ENCODE results near the gene SEBOX.

The SEBOX gene

DNA sequence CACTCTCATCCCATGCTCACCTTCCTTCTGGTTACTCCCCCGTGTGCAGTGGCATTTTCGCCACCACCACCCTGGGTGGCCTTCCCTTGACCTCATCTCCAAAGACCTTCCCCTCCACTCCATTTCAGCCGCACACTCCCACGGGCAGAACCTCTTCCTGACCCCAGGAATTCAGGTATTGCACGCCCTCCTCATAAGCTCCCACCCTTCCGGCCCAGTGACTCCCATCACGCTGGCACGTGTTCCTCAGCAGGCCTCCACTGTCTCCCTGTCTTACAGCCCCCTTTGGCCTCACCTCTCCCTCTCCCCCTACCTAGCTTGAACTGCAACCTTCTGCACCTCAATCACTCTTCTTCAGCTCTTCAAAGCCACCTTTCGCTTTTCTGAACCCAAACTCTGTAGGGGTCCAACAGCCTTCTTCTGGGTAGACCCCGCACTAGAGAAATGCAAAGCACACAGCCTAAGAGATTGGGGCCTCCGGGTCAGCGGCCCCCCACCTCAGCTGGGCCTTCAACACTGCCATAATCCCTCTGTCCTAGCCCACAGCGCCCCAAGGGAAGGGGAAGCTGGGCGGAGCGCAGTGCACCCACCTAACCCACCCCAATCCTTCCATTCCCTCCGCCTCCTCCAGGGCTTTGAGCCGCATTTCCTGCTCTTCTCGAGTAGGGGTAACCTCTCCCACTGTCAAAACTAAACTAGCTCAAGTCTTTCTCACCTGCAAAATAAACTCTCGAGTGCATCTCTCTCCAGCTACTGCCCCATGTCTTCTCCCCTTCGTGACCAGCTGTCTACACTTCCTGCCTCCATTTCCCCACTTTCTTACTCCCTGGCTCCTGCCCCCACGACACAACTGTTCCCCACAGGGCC lies 47.7 kb downstream of the SEBOX start:
- Histone ChIP-seq H3K4me3 (ENCODE audit: low read depth, low read length, poor library complexity, severe bottlenecking) (peak overlapping the region; percentile 87), H3K4me1 (ENCODE audit: insufficient read depth, low read length, severe bottlenecking) (peaks cover 36% of the 10 kb centered on the region), H3F3A (ENCODE audit: insufficient read depth, low read length) (no peaks in the 10 kb centered on the region), H3K27ac (ENCODE audit: low read depth, low read length, poor library complexity, severe bottlenecking) (no peak overlapping the region), H2AFZ (ENCODE audit: low read length) (no peak overlapping the region), H3K4me2 (ENCODE audit: low read length) (peak overlapping the region; percentile 86), H3K36me3 (ENCODE audit: insufficient read depth, low read length) (peaks cover 16% of the 10 kb centered on the region; the same call in 1 of the 2 replicates), H3K27me3 (ENCODE audit: insufficient read depth, low read length) (no peaks in the 10 kb centered on the region), H4K20me1 (ENCODE audit: insufficient read depth, low read length) (no peaks in the 10 kb centered on the region), H3K79me2 (ENCODE audit: insufficient read depth, low read length) (peaks cover 32% of the 10 kb centered on the region), H3K9ac (ENCODE audit: low read length) (peak overlapping the region; percentile 85), H3K9me2 (ENCODE audit: low read depth, low read length) (no peaks in the 10 kb centered on the region), H3K9me3 (ENCODE audit: low read length) (no peaks in the 10 kb centered on the region)
- no peak for TF ChIP-seq EZH2 (IDR thresholded peaks at IDR 0.05; ENCODE audit: borderline replicate concordance, low read length)

DNA sequence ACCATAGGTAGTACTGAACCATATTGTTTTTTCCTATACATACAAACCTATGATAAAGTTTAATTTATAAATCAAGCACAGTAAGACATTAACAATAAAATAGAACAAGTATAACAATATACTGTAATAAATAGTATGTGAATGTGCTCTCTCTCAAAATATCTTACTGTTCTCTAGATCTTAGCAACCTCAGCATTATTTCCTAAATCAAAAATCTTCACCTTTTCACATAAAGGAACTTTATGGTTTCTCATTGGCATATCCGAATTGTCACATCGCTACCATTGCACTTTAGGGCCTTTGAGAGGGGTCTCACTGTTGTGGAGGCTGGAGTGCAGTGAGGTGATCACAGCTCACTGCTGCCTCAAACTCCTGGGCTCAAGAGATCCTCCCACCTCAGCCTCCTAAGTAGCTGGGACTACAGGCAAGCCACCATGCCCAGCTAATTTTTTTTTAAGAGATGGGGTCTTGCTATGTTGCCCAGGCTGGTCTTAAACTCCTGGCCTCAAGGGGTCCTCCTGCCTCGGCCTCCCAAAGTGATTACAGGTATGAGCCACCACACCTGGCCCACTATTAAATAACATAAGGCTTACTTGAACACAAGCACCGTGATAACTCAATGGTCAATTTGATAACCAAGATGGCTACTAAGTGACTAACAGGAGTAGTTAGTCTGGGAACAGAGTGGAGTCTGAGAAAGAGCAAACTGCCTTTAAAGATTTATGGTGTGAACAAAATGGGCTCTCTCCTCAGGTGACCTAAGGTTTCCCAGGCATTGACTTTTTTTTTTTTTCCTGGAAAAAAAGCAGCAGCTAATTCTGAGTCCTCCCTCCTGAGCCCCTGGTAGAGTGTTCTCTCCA lies 48.9 kb downstream of the SEBOX start:
- Histone ChIP-seq H3K36me3 (ENCODE audit: insufficient read depth, low read length) (peaks cover 11% of the 10 kb centered on the region; the same call in 1 of the 2 replicates), H3K27me3 (ENCODE audit: insufficient read depth, low read length) (no peaks in the 10 kb centered on the region), H3K4me2 (ENCODE audit: low read length) (no peak overlapping the region), H4K20me1 (ENCODE audit: insufficient read depth, low read length) (no peaks in the 10 kb centered on the region), H3K4me1 (ENCODE audit: insufficient read depth, low read length, severe bottlenecking) (peaks cover 27% of the 10 kb centered on the region), H3K4me3 (ENCODE audit: low read depth, low read length, poor library complexity, severe bottlenecking) (no peak overlapping the region), H3K27ac (ENCODE audit: low read depth, low read length, poor library complexity, severe bottlenecking) (no peak overlapping the region), H3K79me2 (ENCODE audit: insufficient read depth, low read length) (peaks cover 20% of the 10 kb centered on the region), H3K9ac (ENCODE audit: low read length) (no peak overlapping the region), H3K9me2 (ENCODE audit: low read depth, low read length) (no peaks in the 10 kb centered on the region), H2AFZ (ENCODE audit: low read length) (no peak overlapping the region), H3K9me3 (ENCODE audit: low read length) (no peaks in the 10 kb centered on the region), H3F3A (ENCODE audit: insufficient read depth, low read length) (0 out of 2 replicates have a peak, but pooled peaks cover 3% of the 10 kb centered on the region)
- no peak for TF ChIP-seq EZH2 (IDR thresholded peaks at IDR 0.05; ENCODE audit: borderline replicate concordance, low read length)
- TF ChIP-seq, protein P1, sequence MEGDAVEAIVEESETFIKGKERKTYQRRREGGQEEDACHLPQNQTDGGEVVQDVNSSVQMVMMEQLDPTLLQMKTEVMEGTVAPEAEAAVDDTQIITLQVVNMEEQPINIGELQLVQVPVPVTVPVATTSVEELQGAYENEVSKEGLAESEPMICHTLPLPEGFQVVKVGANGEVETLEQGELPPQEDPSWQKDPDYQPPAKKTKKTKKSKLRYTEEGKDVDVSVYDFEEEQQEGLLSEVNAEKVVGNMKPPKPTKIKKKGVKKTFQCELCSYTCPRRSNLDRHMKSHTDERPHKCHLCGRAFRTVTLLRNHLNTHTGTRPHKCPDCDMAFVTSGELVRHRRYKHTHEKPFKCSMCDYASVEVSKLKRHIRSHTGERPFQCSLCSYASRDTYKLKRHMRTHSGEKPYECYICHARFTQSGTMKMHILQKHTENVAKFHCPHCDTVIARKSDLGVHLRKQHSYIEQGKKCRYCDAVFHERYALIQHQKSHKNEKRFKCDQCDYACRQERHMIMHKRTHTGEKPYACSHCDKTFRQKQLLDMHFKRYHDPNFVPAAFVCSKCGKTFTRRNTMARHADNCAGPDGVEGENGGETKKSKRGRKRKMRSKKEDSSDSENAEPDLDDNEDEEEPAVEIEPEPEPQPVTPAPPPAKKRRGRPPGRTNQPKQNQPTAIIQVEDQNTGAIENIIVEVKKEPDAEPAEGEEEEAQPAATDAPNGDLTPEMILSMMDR (IDR thresholded peaks at IDR 0.05; ENCODE audit: low read length): no peak

GRCh38 chr17:28313841-28314240 lies 51.2 kb downstream of the SEBOX start:
- Histone ChIP-seq H3K9me3 (ENCODE audit: low read length) (no peaks in the 10 kb centered on the region), H3K79me2 (ENCODE audit: insufficient read depth, low read length) (no peaks in the 10 kb centered on the region), H3K4me3 (ENCODE audit: low read depth, low read length, poor library complexity, severe bottlenecking) (no peak overlapping the region), H2AFZ (ENCODE audit: low read length) (no peak overlapping the region), H3K4me1 (ENCODE audit: insufficient read depth, low read length, severe bottlenecking) (peaks cover 12% of the 10 kb centered on the region), H3K36me3 (ENCODE audit: insufficient read depth, low read length) (no peaks in the 10 kb centered on the region), H3K27me3 (ENCODE audit: insufficient read depth, low read length) (no peaks in the 10 kb centered on the region), H3K27ac (ENCODE audit: low read depth, low read length, poor library complexity, severe bottlenecking) (no peak overlapping the region), H3K9ac (ENCODE audit: low read length) (no peak overlapping the region), H4K20me1 (ENCODE audit: insufficient read depth, low read length) (no peaks in the 10 kb centered on the region), H3F3A (ENCODE audit: insufficient read depth, low read length) (0 out of 2 replicates have a peak, but pooled peaks cover 3% of the 10 kb centered on the region), H3K4me2 (ENCODE audit: low read length) (no peak overlapping the region), H3K9me2 (ENCODE audit: low read depth, low read length) (no peaks in the 10 kb centered on the region)
- TF ChIP-seq, protein P1 (IDR thresholded peaks at IDR 0.05; ENCODE audit: low read length): no peak
- TF ChIP-seq EZH2 (IDR thresholded peaks at IDR 0.05; ENCODE audit: borderline replicate concordance, low read length): no peak
